Panc1 (cell line): Measurements from ENCODE around the gene PROZ. TPM values are rescaled to one million over a fixed set of nuclear protein-coding genes. Genes with fewer than 3 reads are reported as not detected.

Source experiments
- ATAC-seq: fragments of 200-7000 bp; cut with Tn5 transposase; 2 replicates; pipeline ENCODE4 v1.9.1; 2020; ENCODE audit warnings: mild to moderate bottlenecking, moderate library complexity
- BruUV-seq: library from RNA; stranded (reverse); fragments of 400-500 nt; replicated peaks from 2 replicates; lab custom pipeline; 2021; lab: Mats Ljungman, UMichigan
- CTCF ChIA-PET: fragments of 300-600 bp; sonication (Branson Sonifier 250); formaldehyde crosslinking; loops from one replicate; lab custom pipeline; 2022; ENCODE audit warnings: antibody characterized with exemption; lab: Charles Lee
- POLR2A ChIA-PET: fragments of 300-600 bp; sonication (Branson Sonifier 250); formaldehyde crosslinking; loops from one replicate; lab custom pipeline; 2022; ENCODE audit warnings: antibody characterized with exemption; lab: Charles Lee
- DNase-seq: peaks from one replicate; pipeline ENCODE4 v3.0.0-alpha.2; 2010; ENCODE audit warnings: low read depth, low spot score
- H3K27ac ChIP-seq: 2 replicates; pipeline ENCODE4 v1.5.1; 2011; ENCODE audit warnings: mild to moderate bottlenecking, low read length, inconsistent platforms
- H3K27me3 ChIP-seq: fragments of 200-500 bp; sonication (Bioruptor generic); 2 replicates; pipeline ENCODE4 v1.6.0; 2014; ENCODE audit warnings: low read length, inconsistent platforms; ENCODE audit not compliant: control insufficient read depth, insufficient read depth
- H3K36me3 ChIP-seq: fragments of 200-500 bp; sonication (Bioruptor generic); 2 replicates; pipeline ENCODE4 v1.5.1; 2014; ENCODE audit warnings: inconsistent platforms, mild to moderate bottlenecking, low read length, moderate library complexity; ENCODE audit not compliant: control insufficient read depth, insufficient read depth
- H3K4me1 ChIP-seq: 2 replicates; pipeline ENCODE4 v1.5.1; 2011; ENCODE audit warnings: inconsistent platforms, mild to moderate bottlenecking, low read length, moderate library complexity; ENCODE audit not compliant: control insufficient read depth, insufficient read depth
- H3K4me3 ChIP-seq, 2 experiments: 2 replicates each; pipeline ENCODE4 v1.5.1; 2011 to 2012; ENCODE audit warnings: low read depth in 2 of 2, low read length in 2 of 2, mild to moderate bottlenecking in 2 of 2, inconsistent platforms in 1 of 2, moderate library complexity in 1 of 2
- H3K9me3 ChIP-seq: fragments of 200-500 bp; sonication (Bioruptor generic); 2 replicates; pipeline ENCODE4 v1.5.1; 2014; ENCODE audit warnings: low read depth, mild to moderate bottlenecking, inconsistent platforms, low read length, moderate library complexity; ENCODE audit not compliant: control insufficient read depth, insufficient read depth
- POLR2AphosphoS5 ChIP-seq: IDR thresholded peaks from 2 replicates; pipeline ENCODE4 v1.6.1; 2012; ENCODE audit warnings: mild to moderate bottlenecking, low read depth, low read length, moderate library complexity
- SIN3A ChIP-seq: IDR thresholded peaks from 2 replicates; pipeline ENCODE4 v1.6.1; 2012; ENCODE audit warnings: low read depth, mild to moderate bottlenecking, low read length, moderate library complexity, borderline replicate concordance; ENCODE audit not compliant: insufficient read depth
- TCF7L2 ChIP-seq: IDR thresholded peaks from 2 replicates; pipeline ENCODE4 v1.6.1; 2011; ENCODE audit warnings: mild to moderate bottlenecking, low read depth, low read length, inconsistent platforms
- in situ Hi-C: cut with HindIII; loops from 2 replicates; pipeline ENCODE4 v1.10.0; 2016; ENCODE audit warnings: low sequenced_read_pairs, low pct_unique_long_range_greater_than_20kb
- intact Hi-C: fragments of 100-400 bp; cut with micrococcal nuclease; formaldehyde crosslinking; loops from one replicate; pipeline ENCODE4 v1.10.0; 2022; ENCODE audit not compliant: unreplicated experiment
- total RNA-seq: library from RNA; stranded (reverse); gene quantifications from one replicate; pipeline ENCODE4 v1.2.1, GENCODE V29; 2021; ENCODE audit not compliant: unreplicated experiment
- TF ChIP-seq, protein P1 (sequence below), 2 experiments: IDR thresholded peaks; 2 replicates each; pipeline ENCODE4 v1.6.1; 2011 to 2012; ENCODE audit warnings: low read depth in 2 of 2, control low read depth in 1 of 2, low read length in 1 of 2, mild to moderate bottlenecking in 1 of 2, moderate library complexity in 1 of 2; ENCODE audit not compliant: insufficient read depth in 1 of 2
- TF ChIP-seq, protein P2 (sequence below): fragments of 450-650 bp; IDR thresholded peaks from 2 replicates; pipeline ENCODE4 v1.5.1; 2017; ENCODE audit warnings: mild to moderate bottlenecking

The PROZ gene
- total RNA-seq, 1 experiment from 2014 or later: not detected

DNA sequence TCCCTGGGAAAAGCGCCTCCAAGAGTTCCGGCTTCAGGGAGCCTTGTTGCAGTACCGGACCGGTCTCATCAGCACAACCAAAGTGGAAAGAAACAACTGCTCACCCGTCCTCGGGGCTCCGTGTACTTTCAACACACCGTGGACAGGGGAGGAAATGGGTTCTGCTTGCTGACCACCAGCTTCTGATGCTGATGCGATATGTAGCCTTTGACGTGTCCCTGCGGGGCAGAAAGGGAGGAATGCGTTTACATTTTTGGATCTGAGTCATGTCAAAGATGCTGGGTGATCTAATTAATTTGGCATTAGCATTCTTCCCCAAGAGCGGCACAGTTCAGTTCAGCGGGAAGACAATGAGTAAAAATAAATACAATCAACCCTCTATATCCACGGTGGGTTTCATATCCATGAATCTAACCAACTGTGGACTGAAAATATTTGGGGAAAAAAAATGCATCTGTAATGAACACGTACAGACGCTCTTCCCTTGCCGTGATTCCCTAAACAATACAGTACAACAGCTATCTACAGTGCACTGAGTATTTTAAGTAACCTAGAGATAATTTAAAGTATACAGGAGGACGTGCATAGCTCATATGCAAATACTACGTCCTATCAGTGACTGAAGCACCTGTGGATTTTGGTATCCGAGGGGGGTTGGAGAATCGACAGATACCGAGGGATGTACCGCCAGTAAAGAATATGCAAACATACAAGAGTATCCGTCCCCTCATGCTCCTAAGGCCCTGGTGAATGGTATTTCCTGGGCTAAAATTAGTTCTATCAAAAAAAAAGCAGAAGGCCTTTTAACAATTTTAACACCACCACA, 19.8 kb downstream of the PROZ start:
- no peak overlapping the region for H3K4me3 ChIP-seq
- POLR2A ChIA-PET: no interaction called here
- CTCF ChIA-PET: interaction anchor here (0.6 kb wide), 1 partner anchor 15 kb away, joined by 3 read pairs; no protein-coding TSS in a partner anchor
- intact Hi-C loops (no loop called here), in situ Hi-C loops (no loop called here)
- H3K36me3 ChIP-seq: peaks cover 8% of the 10 kb centered on the region; the same call in 1 of the 2 replicates
- BruUV-seq: no TSS peak
- H3K27ac ChIP-seq: no peak overlapping the region
- no peaks in the 10 kb centered on the region for H3K27me3 ChIP-seq
- peak; percentile 68 for ATAC-seq
- TF ChIP-seq, protein P1, sequence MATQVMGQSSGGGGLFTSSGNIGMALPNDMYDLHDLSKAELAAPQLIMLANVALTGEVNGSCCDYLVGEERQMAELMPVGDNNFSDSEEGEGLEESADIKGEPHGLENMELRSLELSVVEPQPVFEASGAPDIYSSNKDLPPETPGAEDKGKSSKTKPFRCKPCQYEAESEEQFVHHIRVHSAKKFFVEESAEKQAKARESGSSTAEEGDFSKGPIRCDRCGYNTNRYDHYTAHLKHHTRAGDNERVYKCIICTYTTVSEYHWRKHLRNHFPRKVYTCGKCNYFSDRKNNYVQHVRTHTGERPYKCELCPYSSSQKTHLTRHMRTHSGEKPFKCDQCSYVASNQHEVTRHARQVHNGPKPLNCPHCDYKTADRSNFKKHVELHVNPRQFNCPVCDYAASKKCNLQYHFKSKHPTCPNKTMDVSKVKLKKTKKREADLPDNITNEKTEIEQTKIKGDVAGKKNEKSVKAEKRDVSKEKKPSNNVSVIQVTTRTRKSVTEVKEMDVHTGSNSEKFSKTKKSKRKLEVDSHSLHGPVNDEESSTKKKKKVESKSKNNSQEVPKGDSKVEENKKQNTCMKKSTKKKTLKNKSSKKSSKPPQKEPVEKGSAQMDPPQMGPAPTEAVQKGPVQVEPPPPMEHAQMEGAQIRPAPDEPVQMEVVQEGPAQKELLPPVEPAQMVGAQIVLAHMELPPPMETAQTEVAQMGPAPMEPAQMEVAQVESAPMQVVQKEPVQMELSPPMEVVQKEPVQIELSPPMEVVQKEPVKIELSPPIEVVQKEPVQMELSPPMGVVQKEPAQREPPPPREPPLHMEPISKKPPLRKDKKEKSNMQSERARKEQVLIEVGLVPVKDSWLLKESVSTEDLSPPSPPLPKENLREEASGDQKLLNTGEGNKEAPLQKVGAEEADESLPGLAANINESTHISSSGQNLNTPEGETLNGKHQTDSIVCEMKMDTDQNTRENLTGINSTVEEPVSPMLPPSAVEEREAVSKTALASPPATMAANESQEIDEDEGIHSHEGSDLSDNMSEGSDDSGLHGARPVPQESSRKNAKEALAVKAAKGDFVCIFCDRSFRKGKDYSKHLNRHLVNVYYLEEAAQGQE (IDR thresholded peaks at IDR 0.05; ENCODE audit: insufficient read depth in 1 of 2, low read depth in 2 of 2, low read length in 1 of 2): no peak
- TF ChIP-seq SIN3A: no peak
- no peaks in the 10 kb centered on the region for H3K4me1 ChIP-seq
- no peak for DNase-seq
- no peaks in the 10 kb centered on the region for H3K9me3 ChIP-seq

DNA sequence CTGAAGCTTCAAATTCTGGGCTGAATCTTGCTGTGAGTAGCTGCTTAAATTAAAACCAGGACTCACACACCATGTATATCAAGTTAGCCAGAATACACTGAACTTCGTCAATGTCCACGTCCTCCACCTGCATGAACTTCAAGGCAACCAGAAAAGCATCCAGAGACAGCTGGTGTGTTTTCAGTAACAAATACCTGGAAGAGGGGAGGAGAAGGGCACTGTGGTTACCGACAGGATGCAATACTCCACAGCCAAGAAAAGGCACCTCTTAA, 20.4 kb downstream of the PROZ start:
- DNase-seq (no peak), ATAC-seq (no peak)
- H3K4me3 ChIP-seq: no peak overlapping the region
- no peaks in the 10 kb centered on the region for H3K4me1 ChIP-seq
- no peaks in the 10 kb centered on the region for H3K9me3 ChIP-seq
- no peaks in the 10 kb centered on the region for H3K27me3 ChIP-seq
- CTCF ChIA-PET: interaction anchor here (0.6 kb wide), 1 partner anchor 16 kb away, joined by 3 read pairs; no protein-coding TSS in a partner anchor
- H3K27ac ChIP-seq: no peak overlapping the region
- in situ Hi-C loops (no loop called here), intact Hi-C loops (no loop called here)
- no TSS peak for BruUV-seq
- POLR2A ChIA-PET: no interaction called here
- TF ChIP-seq, protein P1 (IDR thresholded peaks at IDR 0.05; ENCODE audit: insufficient read depth in 1 of 2, low read depth in 2 of 2, low read length in 1 of 2): no peak
- TF ChIP-seq TCF7L2 (no peak), SIN3A (no peak), POLR2AphosphoS5 (no peak)
- TF ChIP-seq, protein P2, sequence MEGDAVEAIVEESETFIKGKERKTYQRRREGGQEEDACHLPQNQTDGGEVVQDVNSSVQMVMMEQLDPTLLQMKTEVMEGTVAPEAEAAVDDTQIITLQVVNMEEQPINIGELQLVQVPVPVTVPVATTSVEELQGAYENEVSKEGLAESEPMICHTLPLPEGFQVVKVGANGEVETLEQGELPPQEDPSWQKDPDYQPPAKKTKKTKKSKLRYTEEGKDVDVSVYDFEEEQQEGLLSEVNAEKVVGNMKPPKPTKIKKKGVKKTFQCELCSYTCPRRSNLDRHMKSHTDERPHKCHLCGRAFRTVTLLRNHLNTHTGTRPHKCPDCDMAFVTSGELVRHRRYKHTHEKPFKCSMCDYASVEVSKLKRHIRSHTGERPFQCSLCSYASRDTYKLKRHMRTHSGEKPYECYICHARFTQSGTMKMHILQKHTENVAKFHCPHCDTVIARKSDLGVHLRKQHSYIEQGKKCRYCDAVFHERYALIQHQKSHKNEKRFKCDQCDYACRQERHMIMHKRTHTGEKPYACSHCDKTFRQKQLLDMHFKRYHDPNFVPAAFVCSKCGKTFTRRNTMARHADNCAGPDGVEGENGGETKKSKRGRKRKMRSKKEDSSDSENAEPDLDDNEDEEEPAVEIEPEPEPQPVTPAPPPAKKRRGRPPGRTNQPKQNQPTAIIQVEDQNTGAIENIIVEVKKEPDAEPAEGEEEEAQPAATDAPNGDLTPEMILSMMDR: no peak
- H3K36me3 ChIP-seq: peaks cover 11% of the 10 kb centered on the region; the same call in 1 of the 2 replicates
